HG02840 (cell line): ENCODE data around the gene TPRKB.
"Not testable (repeated sequence)": the region's sequence is repeated elsewhere in the genome, so short reads cannot be mapped to it uniquely, and the experiment has no call there.

Source experiments
- ATAC-seq: cut with Tn5 transposase; IDR thresholded peaks from one replicate; pipeline ENCODE4 v1.9.1; 2021; ENCODE audit warnings: mild to moderate bottlenecking, moderate library complexity, moderate number of reproducible peaks; ENCODE audit not compliant: unreplicated experiment, low FRiP score

TPRKB gene

GRCh38 chr2:73736855-73737779, at the start of gene TPRKB:
Gene TPRKB, minus strand, starts transcription at chr2:73737345. Its CDS starts 2,776 bp downstream, at chr2:73734569.
- peak; percentile 97 for ATAC-seq

DNA sequence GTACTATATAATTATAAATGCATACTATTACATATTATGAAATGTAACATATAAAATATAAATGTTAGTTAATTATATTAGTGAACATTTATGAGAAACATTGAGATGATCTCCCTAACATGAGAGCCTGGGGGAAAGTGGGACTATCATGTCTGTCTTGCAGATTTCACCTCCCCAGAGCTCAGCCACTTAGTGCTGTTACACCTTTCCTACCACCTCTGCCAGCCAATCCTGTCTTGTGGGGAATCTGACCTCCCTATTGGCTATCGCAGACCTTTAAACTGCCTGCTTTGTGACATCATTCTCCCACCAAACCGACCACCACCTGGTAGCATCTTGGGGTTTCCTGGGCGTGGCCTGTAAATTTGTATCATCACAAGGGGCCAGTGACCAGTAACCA, 46.7 kb upstream of the TPRKB start, which contains the start of gene C2orf78:
TSS of gene C2orf78 (plus strand) at position 301 of the 400 bp plus-strand sequence. CDS start 127 bp downstream, outside the sequence.
- not testable (repeated sequence) for ATAC-seq

DNA sequence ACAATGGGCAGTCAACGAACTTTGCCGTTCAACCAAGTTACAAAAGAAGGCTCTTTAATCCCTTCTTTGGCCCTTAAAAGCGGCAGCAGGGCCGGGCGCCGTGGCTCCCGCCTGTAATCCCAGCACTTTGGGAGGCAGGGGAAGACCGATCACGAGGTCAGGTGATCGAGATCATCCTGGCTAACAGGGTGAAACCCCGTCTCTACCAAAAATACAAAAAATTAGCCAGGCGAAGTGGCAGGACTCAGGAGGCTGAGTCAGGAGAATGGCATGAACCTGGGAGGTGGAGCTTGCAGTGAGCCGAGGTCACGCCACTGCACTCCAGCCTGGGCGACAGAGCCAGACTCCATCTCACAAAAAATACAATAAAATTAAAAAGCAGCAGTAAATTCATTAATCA, 46.3 kb upstream of the TPRKB start:
- not testable (repeated sequence) for ATAC-seq

GRCh38 chr2:73780237-73780582, 43.1 kb upstream of the TPRKB start:
- ATAC-seq, result no peak

DNA sequence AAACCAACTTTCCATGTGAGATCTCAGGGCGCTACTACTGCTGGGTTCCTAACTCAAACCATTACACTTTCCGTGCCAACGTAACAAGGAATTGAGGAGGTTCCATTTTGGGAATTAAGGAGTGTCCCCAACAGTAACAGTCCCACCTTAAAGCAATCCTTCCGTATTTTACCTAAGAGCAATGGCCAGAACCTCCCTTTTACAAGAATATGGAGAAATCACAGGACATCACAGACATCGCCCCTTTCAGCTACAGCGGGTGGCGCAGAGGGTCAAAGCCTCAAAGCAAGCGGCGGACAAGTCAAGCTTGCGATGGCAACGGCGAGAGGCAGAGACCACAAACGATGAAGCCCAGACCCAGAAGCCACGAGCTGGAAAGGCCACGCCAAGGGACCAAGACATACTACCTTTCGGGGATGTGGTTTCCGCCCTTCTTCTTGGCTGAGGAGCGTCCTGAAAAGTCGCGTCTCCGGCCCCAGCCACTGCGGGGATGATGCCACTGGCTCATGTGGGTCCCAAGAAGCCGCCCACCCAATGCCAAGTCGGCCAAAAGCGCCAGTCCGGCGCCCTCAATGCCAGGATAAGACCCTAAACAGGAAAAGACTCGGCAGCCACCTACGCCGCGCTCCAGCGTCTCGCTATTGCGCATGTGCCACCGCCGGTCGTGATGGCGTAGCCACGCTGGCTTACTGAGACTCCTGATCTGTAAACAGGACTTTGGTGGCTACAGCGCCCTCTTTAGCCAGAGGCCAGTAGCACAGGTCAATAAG, 42.5 kb upstream of the TPRKB start, which contains the start of gene DUSP11:
TSS of gene DUSP11 (minus strand) at position 637 of the 770 bp plus-strand sequence. CDS start at position 508, 129 bp downstream.
- ATAC-seq, result peak; percentile 98

DNA sequence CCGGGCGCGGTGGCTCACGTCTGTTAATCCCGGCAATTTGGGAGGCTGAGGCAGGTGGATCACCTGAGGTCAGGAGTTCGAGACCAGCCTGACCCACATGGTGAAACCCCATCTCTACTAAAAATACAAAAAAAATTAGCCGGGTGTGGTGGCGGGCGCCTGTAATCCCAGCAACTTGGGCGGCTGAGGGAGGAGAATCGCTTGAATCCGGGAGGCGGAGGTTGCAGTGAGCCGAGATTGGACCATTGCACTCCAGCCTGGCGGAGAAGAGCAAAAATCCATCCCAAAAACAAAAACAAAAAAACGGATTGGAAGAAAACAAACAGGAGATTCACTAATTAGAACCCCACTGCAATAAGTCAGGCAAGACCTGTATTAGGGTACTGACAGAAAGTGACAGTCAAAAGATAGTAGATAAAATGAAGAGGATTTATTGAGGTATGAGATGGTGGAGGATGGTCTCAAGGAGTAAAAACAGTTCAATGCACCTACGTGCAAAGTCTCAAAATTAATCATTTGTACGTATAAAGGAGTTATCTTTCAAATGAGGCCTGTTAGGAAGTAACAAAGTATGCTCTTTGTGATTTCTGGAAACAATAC, 41.8 kb upstream of the TPRKB start:
- not testable (repeated sequence) for ATAC-seq

DNA sequence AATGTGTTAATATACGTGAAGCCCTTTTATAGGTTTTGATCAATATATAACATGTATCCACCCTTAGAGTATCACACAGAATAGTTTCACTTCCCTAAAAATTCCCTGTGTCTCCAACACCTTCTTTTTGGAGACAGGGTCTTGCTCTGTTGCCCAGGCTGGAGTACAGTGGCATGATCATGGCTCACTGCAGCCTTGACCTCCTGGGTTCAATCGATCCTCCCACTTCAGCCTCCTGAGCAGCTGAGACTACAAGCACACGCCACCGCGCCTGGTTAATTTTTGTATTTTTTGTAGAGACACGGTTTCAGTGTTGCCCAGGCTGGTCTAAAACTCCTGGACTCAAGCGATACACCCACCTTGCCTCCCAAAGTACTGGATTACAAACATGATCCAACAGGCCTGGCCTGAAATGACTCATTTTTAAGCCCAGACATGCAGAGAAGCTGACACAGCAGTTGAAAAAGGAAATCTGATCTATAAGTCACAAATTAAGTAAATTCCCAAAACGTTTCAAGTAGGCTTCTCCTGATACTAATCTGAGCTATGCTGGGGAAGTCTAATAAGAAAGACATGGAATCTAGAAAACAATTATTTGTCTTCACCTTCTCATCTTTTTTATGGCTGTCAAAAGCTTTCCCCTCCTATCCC, 39.8 kb upstream of the TPRKB start:
- ATAC-seq, result no peak

DNA sequence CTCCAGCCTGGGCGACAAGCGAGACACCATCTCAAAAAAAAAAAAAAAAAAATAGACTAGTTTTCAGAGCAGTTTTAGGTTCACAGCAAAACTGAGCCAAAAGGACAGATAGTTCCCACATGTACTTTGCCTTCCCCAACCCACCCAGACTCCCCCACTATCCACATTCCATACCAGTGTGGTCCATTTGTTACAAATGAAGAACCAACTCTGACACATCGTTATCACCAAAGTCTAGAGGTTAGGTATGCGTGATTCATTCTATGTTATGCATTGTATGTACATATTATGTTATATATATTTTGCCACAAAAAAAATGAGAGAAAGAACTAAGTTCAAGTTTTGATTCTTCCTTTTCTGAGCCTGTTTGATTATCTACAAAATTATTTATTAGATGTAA, 39.2 kb upstream of the TPRKB start:
- no peak for ATAC-seq

DNA sequence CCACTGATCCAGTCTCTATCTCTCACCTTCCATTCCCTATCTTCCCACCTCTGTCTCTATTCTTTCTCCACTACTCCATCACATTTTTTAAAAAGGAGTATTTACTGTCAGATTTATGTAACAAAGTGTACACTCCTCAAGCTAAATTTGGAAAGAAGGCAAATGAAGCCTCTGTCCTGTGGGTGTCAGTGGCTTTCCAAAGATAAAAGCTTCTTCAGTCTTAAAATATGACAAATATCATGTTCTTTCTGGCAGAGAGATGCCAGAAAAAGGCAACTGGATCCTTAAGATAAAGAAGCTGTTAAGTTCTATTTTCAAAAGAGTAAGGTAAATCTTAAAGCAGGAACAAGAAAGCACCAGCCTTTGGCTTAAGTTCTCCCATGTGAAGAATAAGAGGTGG, 35.7 kb upstream of the TPRKB start:
- ATAC-seq, result no peak

GRCh38 chr2:73770725-73771124, 33.6 kb upstream of the TPRKB start:
- ATAC-seq, result no peak

GRCh38 chr2:73766994-73767393, 29.8 kb upstream of the TPRKB start:
- no peak for ATAC-seq

DNA sequence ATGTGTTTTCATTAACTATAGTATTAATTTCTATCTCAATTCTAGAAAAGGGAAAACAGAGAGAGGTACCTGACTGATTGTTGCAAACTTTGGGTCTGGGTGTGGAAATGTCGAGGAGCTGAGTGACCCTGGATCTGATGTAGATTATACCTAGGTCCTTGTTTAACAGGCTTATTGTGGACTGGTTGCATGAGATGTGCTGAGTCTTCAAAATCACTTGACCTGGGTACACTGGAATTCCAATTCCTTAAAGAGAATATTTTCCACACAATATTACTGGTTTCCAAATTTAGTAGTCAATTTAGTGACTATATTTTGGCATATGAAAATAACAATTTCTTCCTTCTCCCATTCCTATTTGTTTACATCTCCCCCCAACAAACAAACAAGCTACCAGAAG, 29.2 kb upstream of the TPRKB start:
- no peak for ATAC-seq

GRCh38 chr2:73764945-73765344, 27.8 kb upstream of the TPRKB start:
- ATAC-seq, result no peak

DNA sequence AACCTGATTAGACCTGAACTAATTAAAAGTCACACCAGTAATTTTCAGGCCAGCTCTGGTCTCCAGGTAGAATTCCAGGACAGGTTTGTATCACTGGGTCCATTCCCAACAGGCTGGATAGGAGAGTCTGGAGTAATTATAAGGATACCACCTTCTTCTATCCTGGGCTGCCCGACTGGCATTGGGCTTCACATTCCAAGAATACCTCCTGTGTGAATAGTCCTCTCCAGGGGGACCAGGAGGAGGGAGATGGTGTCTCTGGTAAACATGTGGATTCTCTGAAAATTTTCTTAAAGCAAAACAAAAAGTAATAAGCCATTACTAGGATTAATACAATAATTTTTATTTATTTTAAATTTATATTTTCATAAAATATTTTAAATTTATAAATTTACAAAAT, 25.4 kb upstream of the TPRKB start:
- ATAC-seq, result no peak

- ATAC-seq, result no peak
These were observed 22.8 kb upstream of the TPRKB start for GRCh38 chr2:73759904-73760303.

- ATAC-seq, result no peak
These were observed 22.2 kb upstream of the TPRKB start for GRCh38 chr2:73759285-73759764.

- ATAC-seq, result not testable (repeated sequence)
These were observed 17.2 kb upstream of the TPRKB start for GRCh38 chr2:73754332-73754731.

DNA sequence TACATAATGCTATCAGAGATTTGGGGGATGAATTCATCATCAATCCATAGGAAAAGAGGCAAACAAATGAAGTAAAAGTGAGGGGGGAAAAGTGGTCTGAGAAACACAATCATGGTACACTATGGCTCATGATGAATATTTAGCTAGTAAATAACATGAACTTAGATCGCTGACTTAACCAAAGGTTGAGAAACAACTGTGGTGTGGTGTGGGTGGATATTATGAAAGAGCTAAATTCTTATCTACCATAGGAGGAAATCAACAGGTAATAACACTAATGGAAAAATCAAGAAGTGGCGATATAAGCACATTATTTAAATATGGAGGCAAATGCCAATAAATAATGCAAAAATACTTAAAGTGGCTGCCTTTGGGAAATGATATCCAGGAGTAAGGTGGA, 12.2 kb upstream of the TPRKB start:
- no peak for ATAC-seq

DNA sequence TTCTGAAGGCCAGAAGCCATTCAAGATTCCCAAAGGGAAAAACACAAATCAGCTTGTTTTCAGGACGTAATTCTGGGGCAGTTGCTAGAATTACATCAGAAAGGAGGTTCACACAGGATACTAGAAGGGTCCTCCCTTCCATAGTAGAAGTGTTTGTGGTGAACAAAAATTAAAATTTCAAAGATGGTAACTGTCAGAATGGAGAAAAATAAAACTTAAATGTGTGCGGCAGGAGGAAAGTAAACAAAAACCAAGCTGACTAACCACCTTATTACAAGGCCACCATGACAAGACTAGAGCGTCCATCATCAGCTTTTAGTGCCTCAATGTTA, 9.7 kb upstream of the TPRKB start:
- ATAC-seq, result no peak
